ENCODE data around the gene RBM23.

The RBM23 gene

DNA sequence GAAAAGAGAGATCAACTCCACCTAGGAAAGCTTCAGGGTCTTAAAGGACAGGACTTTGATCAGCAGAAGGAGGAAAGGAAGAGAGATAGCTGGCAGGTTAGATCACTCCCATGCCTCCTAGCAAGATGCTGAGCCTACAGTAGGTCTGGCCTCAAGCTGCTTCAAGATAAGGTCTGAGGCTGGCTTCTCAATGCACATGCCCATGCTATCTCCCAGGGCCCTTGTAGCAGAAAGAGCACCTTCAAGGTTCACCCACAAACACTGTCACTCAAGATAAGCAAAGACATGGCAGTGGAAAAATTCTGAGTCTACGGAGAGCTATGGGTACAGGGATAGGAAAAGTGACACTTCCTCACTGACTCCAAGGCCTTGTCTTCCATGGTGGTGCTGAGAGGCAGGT is 21.6 kb downstream of the RBM23 start:
- no peak for TF ChIP-seq FOXP2 (optimal IDR thresholded peaks at IDR 0.05; ENCODE audit: borderline replicate concordance, extremely low read depth, extremely low read length, insufficient read depth)

GRCh38 chr14:22896760-22897159 is 22.2 kb downstream of the RBM23 start:
- no peak for TF ChIP-seq POLR2AphosphoS5 (IDR thresholded peaks at IDR 0.05; ENCODE audit: low read depth, low read length)
- no peak for TF ChIP-seq FOXP2 (optimal IDR thresholded peaks at IDR 0.05; ENCODE audit: borderline replicate concordance, extremely low read depth, extremely low read length, insufficient read depth)
- TF ChIP-seq REST (IDR thresholded peaks at IDR 0.05; ENCODE audit: insufficient read depth in 1 of 2, low read depth in 2 of 2, low read length in 2 of 2) = no peak
- no peak for TF ChIP-seq TAF1 (IDR thresholded peaks at IDR 0.05; ENCODE audit: borderline replicate concordance, insufficient read depth, low read length)
- no peak for TF ChIP-seq SIN3A (IDR thresholded peaks at IDR 0.05; ENCODE audit: borderline replicate concordance, insufficient read depth, low read length)

GRCh38 chr14:22896356-22896755 is 22.6 kb downstream of the RBM23 start:
- TF ChIP-seq POLR2AphosphoS5 (IDR thresholded peaks at IDR 0.05; ENCODE audit: low read depth, low read length) (no peak), FOXP2 (optimal IDR thresholded peaks at IDR 0.05; ENCODE audit: borderline replicate concordance, extremely low read depth, extremely low read length, insufficient read depth) (no peak), SIN3A (IDR thresholded peaks at IDR 0.05; ENCODE audit: borderline replicate concordance, insufficient read depth, low read length) (no peak), TAF1 (IDR thresholded peaks at IDR 0.05; ENCODE audit: borderline replicate concordance, insufficient read depth, low read length) (no peak), REST (IDR thresholded peaks at IDR 0.05; ENCODE audit: insufficient read depth in 1 of 2, low read depth in 2 of 2, low read length in 2 of 2) (no peak)

DNA sequence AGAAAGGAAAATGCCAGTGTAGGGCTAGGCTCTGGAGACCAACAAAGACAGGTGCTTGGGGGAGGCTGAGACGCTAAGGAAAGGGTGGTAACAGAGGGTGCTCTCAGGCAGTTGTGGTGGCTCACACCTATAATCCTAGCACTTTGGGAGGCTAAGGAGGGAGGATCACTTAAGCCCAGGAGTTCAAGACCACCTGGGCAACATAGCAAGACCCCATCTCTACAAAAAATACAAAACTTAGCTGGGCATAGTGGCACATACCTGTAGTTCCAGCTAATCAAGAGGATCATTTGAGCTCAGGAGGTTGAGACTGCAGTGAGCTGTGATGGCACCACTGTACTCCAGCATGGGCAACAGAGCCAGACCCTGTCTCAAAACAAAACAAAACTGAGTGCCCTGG is 23.5 kb downstream of the RBM23 start:
- TF ChIP-seq FOXP2 (optimal IDR thresholded peaks at IDR 0.05; ENCODE audit: borderline replicate concordance, extremely low read depth, extremely low read length, insufficient read depth) = no peak
- no peak for TF ChIP-seq REST (IDR thresholded peaks at IDR 0.05; ENCODE audit: insufficient read depth in 1 of 2, low read depth in 2 of 2, low read length in 2 of 2)
- TF ChIP-seq TAF1 (IDR thresholded peaks at IDR 0.05; ENCODE audit: borderline replicate concordance, insufficient read depth, low read length) = no peak
- no peak for TF ChIP-seq POLR2AphosphoS5 (IDR thresholded peaks at IDR 0.05; ENCODE audit: low read depth, low read length)
- no peak for TF ChIP-seq SIN3A (IDR thresholded peaks at IDR 0.05; ENCODE audit: borderline replicate concordance, insufficient read depth, low read length)

DNA sequence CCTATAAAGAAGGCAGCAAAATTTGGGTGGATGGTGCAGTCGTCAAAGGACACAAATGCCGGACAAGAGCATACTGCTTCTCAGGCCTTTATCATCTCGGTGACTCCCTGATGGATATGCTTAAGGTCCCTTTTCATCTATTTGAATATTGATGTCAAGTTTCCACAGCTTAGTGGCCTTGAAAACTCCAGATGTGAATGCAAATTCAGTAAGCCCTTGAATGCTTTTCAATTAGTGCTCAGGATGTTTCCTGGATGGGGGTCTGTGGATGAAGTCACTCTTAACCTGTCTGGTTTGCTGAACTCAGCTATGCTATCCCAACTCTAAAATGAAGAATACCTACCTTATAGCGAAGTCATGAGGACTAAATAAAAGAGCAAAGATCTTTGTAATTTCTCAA is 25.2 kb downstream of the RBM23 start:
- no peak for TF ChIP-seq FOXP2 (optimal IDR thresholded peaks at IDR 0.05; ENCODE audit: borderline replicate concordance, extremely low read depth, extremely low read length, insufficient read depth)
- TF ChIP-seq REST (IDR thresholded peaks at IDR 0.05; ENCODE audit: insufficient read depth in 1 of 2, low read depth in 2 of 2, low read length in 2 of 2) = no peak
- TF ChIP-seq POLR2AphosphoS5 (IDR thresholded peaks at IDR 0.05; ENCODE audit: low read depth, low read length) = no peak
- TF ChIP-seq TAF1 (IDR thresholded peaks at IDR 0.05; ENCODE audit: borderline replicate concordance, insufficient read depth, low read length) = no peak
- TF ChIP-seq SIN3A (IDR thresholded peaks at IDR 0.05; ENCODE audit: borderline replicate concordance, insufficient read depth, low read length) = no peak

Data from PFSK-1 (cell line).